ENCODE data around the gene LCE2B.

GRCh38 chr1:152681616-152682015 lies 4.3 kb upstream of the LCE2B start:
- TF ChIP-seq CTCF (tag by site-specific recombination; IDR thresholded peaks at IDR 0.05) (no peak), ZNF76 (tag by site-specific recombination; IDR thresholded peaks at IDR 0.05; ENCODE audit: borderline replicate concordance, low read depth) (no peak), ZBTB49 (tag by site-specific recombination; IDR thresholded peaks at IDR 0.05; ENCODE audit: low read depth) (no peak), ZNF473 (tag by site-specific recombination; IDR thresholded peaks at IDR 0.05) (no peak), ZBTB10 (tag by site-specific recombination; IDR thresholded peaks at IDR 0.05) (no peak), KLF10 (tag by site-specific recombination; IDR thresholded peaks at IDR 0.05) (no peak), ELK4 (IDR thresholded peaks at IDR 0.05; ENCODE audit: borderline replicate concordance, low read depth, low read length) (no peak), ZNF175 (tag by site-specific recombination; IDR thresholded peaks at IDR 0.05) (no peak), ZNF202 (tag by site-specific recombination; IDR thresholded peaks at IDR 0.05; ENCODE audit: borderline replicate concordance) (no peak), ZNF24 (tag by site-specific recombination; IDR thresholded peaks at IDR 0.05) (no peak), SETDB1 (IDR thresholded peaks at IDR 0.05; ENCODE audit: insufficient read length, low read length) (no peak), ZIC2 (tag by site-specific recombination; IDR thresholded peaks at IDR 0.05) (no peak), SP2 (tag by site-specific recombination; IDR thresholded peaks at IDR 0.05) (no peak)
